Activated naive CD8-positive, alpha-beta T cell (primary cell): ENCODE results near the gene C19orf67.
"Not testable (repeated sequence)": the region's sequence is repeated elsewhere in the genome, so short reads cannot be mapped to it uniquely, and the experiment has no call there.

Experiments used
- H3K27ac Mint-ChIP-seq: one replicate; pipeline ENCODE4 v1.8.0; 2021; ENCODE audit warnings: mixed read lengths
- H3K27me3 Mint-ChIP-seq: one replicate; pipeline ENCODE4 v1.8.0; 2021; ENCODE audit warnings: mixed read lengths
- H3K36me3 Mint-ChIP-seq: one replicate; pipeline ENCODE4 v1.8.0; 2021; ENCODE audit warnings: mixed read lengths
- H3K4me1 Mint-ChIP-seq: one replicate; pipeline ENCODE4 v1.8.0; 2021; ENCODE audit warnings: low read depth, mixed read lengths
- H3K4me3 Mint-ChIP-seq: one replicate; pipeline ENCODE4 v1.8.0; 2021; ENCODE audit warnings: mild to moderate bottlenecking, mixed read lengths
- H3K9me3 Mint-ChIP-seq: one replicate; pipeline ENCODE4 v1.8.0; 2021; ENCODE audit warnings: low read depth, mixed read lengths

The C19orf67 gene

DNA sequence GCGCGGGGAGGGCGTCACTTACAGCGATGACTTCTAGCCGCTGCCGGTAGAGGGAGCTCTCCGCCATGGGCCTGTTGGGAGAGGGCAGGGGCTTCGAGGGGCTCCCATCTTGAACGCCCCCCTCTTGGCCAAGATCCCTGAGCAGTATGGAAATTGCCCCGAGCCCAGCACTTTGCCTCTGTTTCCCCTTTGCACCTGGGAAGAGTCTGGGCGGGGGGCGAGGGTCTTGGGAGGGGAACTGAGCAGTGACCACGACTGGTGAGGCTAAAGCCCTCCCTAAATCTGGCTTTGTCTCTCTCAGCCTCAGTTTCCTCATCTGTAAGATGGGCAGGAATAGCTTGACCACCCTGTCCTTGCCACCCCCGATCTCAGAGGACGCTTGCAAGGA, 26.5 kb downstream of the C19orf67 start:
- Mint-ChIP-seq H3K4me1 (peaks cover 12% of the 10 kb centered on the region), H3K36me3 (no peaks in the 10 kb centered on the region), H3K27me3 (peaks cover 19% of the 10 kb centered on the region), H3K9me3 (no peaks in the 10 kb centered on the region), H3K4me3 (peak overlapping the region; percentile 65), H3K27ac (no peak overlapping the region)

DNA sequence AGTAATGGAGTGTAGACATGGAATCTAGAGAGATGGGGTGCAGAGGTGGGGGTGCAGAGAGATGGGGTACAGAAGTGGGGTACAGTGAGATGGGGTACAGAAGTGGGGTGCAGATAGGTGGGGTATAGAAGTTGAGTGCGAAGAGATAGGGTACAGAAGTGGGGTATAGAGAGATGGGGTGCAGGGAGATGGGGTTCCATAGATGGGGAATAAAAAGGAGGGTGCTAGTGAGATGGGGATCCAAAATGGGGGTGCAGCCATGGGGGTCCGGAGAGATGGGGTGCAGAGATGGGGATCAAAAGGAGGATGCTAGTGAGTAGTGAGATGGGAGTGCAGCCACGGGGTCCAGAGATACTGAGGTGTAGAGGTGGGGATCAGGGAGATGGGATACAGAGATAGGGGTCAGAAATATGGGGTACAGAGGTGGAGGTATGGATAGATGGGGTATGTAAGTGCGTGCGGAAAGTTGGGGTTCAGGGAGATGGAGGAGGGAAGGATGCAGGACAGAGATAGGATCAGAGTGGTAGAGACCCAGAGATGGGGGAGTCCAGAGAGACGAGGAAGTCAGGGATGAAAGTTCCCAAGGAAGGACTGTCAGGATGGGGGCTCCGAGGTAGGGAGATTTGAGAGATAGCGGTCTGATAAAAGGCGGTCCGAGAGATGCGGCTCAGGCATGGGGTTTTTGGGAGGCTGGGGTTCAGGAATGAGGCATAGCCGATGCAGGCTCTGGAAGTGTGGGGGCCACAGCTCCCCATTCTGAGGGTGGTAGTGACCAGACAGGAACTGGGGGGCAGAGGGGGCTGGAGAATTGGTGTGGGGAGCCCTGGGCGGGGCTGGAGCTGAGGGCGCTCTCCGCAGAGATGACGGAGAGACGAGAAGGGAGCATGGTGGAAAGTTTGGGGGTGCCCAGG, 27.1 kb downstream of the C19orf67 start:
- Mint-ChIP-seq H3K27me3 (peaks cover 19% of the 10 kb centered on the region), H3K4me1 (peaks cover 13% of the 10 kb centered on the region), H3K9me3 (no peaks in the 10 kb centered on the region), H3K36me3 (no peaks in the 10 kb centered on the region), H3K4me3 (peak overlapping the region; percentile 65), H3K27ac (no peak overlapping the region)

DNA sequence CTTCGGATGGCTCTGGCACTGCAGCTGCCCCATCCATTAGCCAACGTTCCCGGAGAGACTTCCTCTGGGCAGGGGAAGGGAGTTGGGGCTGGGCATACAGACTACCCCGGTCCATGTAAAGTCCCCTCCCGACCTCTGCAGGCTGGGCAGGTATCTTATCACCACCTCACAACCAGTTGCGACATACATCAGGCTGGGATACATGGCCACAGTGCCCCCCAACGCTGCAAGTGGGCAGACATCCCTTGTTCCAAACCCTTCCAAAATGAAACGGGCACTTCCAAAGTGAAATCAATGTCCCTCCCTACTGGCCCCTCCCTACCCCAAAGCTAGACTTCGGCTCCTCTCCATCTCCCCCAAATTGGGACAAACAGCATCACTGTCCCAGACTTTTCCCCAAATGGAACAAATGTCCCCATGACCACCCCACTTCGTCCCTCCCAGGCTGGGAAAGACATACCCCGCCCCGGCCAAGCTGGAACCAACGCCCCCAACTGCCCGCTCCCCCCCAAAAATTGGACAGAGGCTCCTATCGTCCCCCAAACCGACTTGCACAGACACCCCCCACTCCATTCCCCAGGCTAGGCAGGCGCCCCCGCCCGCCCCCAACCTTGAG, 28.7 kb downstream of the C19orf67 start:
- peaks cover 13% of the 10 kb centered on the region for H3K4me1 Mint-ChIP-seq
- no peaks in the 10 kb centered on the region for H3K9me3 Mint-ChIP-seq
- peak overlapping the region; percentile 61 for H3K4me3 Mint-ChIP-seq
- peaks cover 19% of the 10 kb centered on the region for H3K27me3 Mint-ChIP-seq
- no peak overlapping the region for H3K27ac Mint-ChIP-seq
- peaks cover 5% of the 10 kb centered on the region for H3K36me3 Mint-ChIP-seq

DNA sequence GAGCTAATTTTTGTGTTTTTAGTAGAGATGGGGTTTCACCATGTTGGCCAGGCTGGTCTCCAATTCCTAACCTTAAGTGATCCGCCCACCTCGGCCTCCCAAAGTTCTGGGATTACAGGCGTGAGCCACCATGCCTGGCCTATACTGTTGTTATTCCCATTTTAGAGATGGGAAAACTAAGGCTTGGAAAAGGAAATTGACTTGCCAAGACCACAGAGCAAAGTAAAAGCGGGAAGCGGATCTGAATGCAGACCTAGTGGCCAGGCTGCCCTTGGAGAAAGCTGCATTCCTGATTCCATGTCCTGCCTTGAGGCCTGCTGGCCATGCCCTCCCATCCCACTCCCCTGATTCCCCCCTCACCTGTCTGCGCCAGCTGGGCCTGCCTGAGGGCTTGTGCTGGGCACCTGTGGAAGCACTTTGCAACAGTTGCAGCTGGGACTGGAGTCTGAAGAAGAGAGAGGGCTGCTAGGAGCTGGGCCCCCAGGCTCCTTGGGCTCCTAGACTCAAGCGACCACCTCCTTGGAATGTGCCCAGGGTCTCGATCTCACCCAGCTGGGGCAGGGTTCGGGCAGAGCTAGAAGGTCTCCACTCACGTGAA, 29.4 kb downstream of the C19orf67 start:
- Mint-ChIP-seq H3K4me1 (peaks cover 13% of the 10 kb centered on the region), H3K4me3 (no peak overlapping the region), H3K27me3 (peaks cover 19% of the 10 kb centered on the region), H3K36me3 (peaks cover 5% of the 10 kb centered on the region), H3K9me3 (no peaks in the 10 kb centered on the region), H3K27ac (no peak overlapping the region)

DNA sequence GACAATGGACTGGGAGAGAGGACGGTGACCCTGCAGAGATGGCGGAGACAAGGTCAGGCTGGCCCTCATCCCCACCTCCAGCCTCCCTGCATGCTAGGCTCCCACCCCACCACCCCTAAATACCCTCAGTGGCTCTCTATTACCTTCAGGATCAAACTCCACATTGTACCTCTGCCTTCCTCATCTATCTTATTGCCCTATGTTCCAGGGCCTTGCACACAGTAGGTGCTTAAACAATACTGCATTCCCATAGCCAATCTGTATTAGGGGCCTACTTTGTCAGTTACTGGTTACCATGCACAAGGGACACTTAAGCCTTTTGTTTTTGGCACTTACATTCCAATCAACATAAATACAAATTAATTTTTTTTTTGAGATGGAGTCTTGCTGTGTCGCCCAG, 30.2 kb downstream of the C19orf67 start:
- Mint-ChIP-seq H3K4me1 (peaks cover 13% of the 10 kb centered on the region), H3K27ac (no peak overlapping the region), H3K27me3 (peaks cover 16% of the 10 kb centered on the region), H3K9me3 (no peaks in the 10 kb centered on the region), H3K36me3 (peaks cover 5% of the 10 kb centered on the region), H3K4me3 (no peak overlapping the region)

DNA sequence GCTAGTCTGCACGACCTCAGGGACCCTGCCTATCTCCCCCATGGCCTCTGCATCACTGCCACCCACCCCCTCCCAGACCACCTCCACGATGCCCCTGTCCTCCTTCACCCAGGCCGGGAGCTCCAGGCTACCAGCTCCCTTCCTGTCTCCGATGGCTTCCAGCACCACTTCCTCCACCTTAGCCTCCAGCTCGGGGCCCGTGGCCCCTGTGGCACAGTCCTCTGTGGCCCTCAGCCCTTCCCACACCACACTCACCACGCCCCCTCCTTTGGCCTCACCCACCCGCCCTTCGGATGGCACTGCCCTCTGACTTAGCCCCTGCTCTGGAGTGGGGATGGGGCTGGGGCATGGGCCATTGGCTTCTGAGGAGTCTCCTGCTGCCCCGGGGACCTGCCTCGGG, 30.9 kb downstream of the C19orf67 start:
- H3K36me3 Mint-ChIP-seq: peaks cover 5% of the 10 kb centered on the region
- H3K4me1 Mint-ChIP-seq: peaks cover 13% of the 10 kb centered on the region
- no peaks in the 10 kb centered on the region for H3K9me3 Mint-ChIP-seq
- H3K27me3 Mint-ChIP-seq: peaks cover 11% of the 10 kb centered on the region
- no peak overlapping the region for H3K4me3 Mint-ChIP-seq
- H3K27ac Mint-ChIP-seq: no peak overlapping the region

DNA sequence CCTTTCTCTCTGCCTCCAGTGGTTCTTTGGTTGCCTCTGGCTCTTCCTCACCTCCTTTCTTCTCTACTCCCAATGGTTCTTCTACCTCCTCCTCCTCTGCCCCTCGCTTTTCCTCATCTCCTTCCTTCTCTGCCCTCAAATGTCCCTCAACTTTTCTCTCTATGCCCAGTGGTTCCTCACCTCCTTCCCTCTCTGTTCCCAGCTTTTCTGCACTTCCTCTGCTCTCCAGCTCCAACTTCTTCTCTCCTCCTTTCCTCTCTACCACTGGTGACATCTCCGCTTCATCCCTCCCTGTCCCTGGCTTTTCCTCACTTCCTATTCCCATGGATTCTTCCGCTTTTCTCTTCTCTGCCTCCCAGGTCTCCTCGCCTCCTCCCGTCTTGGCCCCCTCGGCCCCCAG, 31.5 kb downstream of the C19orf67 start:
- peaks cover 13% of the 10 kb centered on the region for H3K4me1 Mint-ChIP-seq
- H3K9me3 Mint-ChIP-seq: no peaks in the 10 kb centered on the region
- H3K4me3 Mint-ChIP-seq: no peak overlapping the region
- H3K27ac Mint-ChIP-seq: no peak overlapping the region
- peaks cover 8% of the 10 kb centered on the region for H3K27me3 Mint-ChIP-seq
- H3K36me3 Mint-ChIP-seq: peaks cover 5% of the 10 kb centered on the region

DNA sequence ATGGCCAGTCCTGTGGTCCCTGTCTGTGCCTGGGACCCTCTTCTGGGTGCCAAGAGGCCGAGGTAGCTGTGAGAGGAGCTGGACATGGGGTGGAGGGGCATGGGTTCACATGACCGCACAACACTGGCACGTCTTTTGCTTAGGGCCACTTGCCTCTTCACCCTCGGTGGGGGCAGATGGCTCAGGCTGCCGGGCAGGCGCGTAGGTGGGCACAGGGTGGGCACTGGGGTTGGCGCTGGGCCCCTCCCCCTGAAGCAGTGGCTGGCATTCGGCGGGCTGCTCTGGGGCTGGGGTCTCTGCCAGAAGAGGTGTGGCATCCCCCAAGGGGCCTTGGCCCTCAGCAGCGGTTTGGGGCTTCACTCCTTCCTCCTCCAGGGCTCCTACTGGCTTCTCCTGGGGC, 32.1 kb downstream of the C19orf67 start:
- Mint-ChIP-seq H3K4me1 (peaks cover 12% of the 10 kb centered on the region), H3K27me3 (peaks cover 4% of the 10 kb centered on the region), H3K9me3 (no peaks in the 10 kb centered on the region), H3K4me3 (no peak overlapping the region), H3K27ac (no peak overlapping the region), H3K36me3 (peaks cover 5% of the 10 kb centered on the region)

DNA sequence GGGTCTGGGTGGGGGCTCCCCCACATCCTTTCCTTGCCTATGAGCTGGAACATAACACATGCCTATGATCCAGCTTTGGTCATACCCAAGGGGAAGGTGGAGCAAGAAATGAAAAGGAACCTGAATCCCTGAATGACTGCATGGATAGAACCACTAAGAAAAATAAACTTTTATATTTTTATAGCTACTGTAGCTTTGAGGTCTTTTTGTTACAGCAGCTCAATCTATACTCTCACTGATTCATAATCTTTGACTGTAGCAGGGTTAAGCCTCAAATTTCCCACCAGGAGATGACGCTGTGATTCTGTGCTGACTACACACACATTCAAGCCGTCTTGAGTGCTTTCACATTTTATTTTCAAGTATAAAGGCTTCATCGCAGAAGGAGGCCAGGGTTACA, 32.6 kb downstream of the C19orf67 start:
- no peaks in the 10 kb centered on the region for H3K9me3 Mint-ChIP-seq
- H3K36me3 Mint-ChIP-seq: peaks cover 5% of the 10 kb centered on the region
- no peak overlapping the region for H3K27ac Mint-ChIP-seq

DNA sequence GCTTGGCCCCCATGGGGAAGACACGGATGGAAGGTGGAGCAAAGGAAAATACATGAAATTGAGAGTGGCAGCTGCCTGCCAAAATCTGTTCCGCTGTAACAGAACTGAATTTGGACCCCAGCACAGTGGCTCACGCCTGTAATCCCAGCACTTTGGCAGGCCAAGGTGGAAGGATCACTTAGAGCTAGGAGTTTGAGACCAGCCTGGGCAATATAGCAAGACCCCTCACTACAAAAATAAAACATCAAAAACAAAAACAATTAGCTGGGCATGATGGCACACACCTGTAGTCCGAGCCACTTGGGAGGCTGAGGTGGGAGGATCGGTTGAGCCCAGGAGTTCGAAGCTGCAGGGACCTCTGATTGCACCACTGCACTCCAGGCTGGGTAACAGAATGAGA, 33.1 kb downstream of the C19orf67 start:
- Mint-ChIP-seq H3K27me3 (no peaks in the 10 kb centered on the region), H3K4me3 (no peak overlapping the region), H3K4me1 (peaks cover 6% of the 10 kb centered on the region), H3K27ac (no peak overlapping the region), H3K36me3 (peaks cover 5% of the 10 kb centered on the region), H3K9me3 (no peaks in the 10 kb centered on the region)

More for the DNA sequence above, 32.6 kb downstream of the C19orf67 start:
- peaks cover 9% of the 10 kb centered on the region for H3K4me1 Mint-ChIP-seq
- no peaks in the 10 kb centered on the region for H3K27me3 Mint-ChIP-seq
- no peak overlapping the region for H3K4me3 Mint-ChIP-seq

DNA sequence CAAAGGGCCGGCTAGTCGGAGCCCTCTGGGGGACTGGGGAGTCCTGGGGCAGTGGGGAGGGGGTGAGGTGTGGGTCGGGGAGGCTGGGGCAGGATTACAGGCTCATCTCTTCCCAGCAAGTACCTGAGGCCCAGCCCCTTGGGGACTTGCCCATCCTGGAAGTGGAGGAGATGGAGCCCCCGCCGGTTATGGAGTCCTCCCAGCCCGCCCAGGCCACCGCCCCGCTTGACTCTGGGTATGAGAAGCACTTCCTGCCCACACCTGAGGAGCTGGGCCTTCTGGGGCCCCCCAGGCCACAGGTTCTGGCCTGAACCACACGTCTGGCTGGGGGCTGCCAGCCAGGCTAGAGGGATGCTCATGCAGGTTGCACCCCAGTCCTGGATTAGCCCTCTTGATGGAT, 33.6 kb downstream of the C19orf67 start:
- Mint-ChIP-seq H3K36me3 (peaks cover 5% of the 10 kb centered on the region), H3K27ac (no peak overlapping the region), H3K9me3 (no peaks in the 10 kb centered on the region), H3K4me3 (no peak overlapping the region), H3K27me3 (no peaks in the 10 kb centered on the region), H3K4me1 (peaks cover 6% of the 10 kb centered on the region)

DNA sequence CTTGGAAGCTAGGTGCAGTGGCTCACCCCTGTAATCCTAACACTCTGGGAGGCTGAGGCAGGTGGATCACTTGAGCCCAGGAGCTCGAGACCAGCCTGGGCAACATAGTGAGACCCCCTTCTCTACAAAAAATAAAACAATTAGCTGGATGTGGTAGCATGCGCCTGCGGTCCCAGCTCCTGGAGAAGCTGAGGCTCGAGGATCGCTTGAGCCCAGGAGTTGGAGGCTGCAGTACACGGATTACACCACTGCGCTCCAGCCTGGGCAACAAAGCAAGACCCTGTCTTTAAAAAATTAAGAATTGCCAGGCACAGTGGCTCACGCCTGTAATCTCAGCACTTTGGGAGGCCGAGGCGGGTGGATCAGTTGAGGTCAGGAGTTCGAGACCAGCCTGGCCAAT, 34.6 kb downstream of the C19orf67 start:
- not testable (repeated sequence) for H3K9me3 Mint-ChIP-seq, H3K27me3 Mint-ChIP-seq, H3K36me3 Mint-ChIP-seq, H3K4me1 Mint-ChIP-seq, H3K4me3 Mint-ChIP-seq, H3K27ac Mint-ChIP-seq

DNA sequence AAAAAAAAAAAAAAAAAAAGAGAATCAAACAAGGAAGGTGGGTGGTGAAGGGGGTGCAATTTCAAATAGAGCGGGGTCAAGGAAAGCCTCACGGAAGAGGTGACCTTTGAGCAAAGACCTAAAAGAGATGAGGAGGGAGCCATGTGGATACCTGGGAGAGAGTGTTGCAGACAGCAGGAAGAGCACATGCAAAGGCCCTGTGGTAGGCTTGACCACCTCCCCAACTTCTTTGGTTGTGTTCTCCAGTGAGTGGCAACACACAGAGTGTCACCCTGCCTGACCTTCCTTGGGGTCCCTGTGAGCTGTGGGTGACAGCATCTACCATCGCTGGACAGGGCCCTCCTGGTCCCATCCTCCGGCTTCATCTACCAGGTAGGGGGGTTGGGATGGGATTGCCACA, 35.1 kb downstream of the C19orf67 start:
- Mint-ChIP-seq H3K9me3 (no peaks in the 10 kb centered on the region), H3K27ac (no peak overlapping the region), H3K4me3 (no peak overlapping the region), H3K27me3 (no peaks in the 10 kb centered on the region), H3K4me1 (peaks cover 10% of the 10 kb centered on the region), H3K36me3 (peaks cover 5% of the 10 kb centered on the region)

DNA sequence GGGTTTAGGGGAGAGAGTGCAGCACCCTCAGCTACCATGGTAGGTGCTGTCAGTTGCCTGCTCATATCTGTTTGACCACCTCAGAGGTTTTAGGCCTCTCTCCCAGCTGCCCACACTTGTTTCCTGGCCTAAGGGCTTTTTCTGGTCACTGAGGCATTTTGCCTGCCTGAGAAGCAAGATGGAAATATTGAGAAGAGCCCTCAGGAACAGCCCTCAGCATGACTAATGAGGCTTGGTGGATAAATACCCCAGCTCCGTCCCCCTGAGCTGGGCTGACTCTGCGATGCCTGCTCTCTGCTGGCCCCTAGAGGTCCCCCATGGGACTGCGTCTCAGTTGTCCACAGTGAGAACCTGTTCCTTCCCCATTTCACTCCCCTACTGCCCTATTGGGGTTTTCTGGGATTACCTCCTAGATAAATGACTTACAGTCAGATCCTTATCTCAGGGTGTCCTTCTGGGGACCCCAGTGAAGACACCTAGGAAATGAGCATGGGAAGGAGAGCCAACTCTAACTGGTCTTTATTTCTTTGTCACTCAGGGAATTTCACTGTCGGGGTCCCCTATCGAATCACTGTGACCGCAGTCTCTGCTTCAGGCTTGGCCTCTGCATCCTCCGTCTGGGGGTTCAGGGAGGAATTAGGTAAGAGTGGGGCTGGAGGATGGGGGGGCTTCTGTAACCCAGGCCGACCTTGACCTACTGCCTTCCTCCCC, 37.0 kb downstream of the C19orf67 start:
- Mint-ChIP-seq H3K27ac (peak overlapping the region; percentile 28), H3K4me3 (no peak overlapping the region), H3K36me3 (peaks cover 5% of the 10 kb centered on the region), H3K4me1 (peaks cover 9% of the 10 kb centered on the region), H3K9me3 (no peaks in the 10 kb centered on the region), H3K27me3 (no peaks in the 10 kb centered on the region)

DNA sequence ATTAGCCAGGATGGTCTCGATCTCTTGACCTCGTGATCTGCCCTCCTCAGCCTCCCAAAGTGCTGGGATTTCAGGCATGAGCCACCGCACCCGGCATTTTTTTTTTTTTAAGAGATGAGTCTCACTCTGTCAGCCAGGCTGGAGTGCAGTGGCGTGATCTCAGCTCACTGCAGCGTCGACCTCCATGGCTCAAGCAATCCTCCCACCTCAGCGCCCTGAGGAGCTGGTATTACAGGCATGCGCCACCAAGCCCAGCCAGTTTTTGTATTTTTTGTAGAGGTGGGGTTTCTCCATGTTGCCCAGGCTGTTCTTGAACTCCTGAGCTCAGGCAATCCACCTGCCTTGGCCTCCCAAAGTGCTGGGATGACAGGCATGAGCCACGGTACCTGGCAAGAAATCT, 37.7 kb downstream of the C19orf67 start:
- not testable (repeated sequence) for H3K4me3 Mint-ChIP-seq, H3K9me3 Mint-ChIP-seq, H3K36me3 Mint-ChIP-seq, H3K27me3 Mint-ChIP-seq, H3K27ac Mint-ChIP-seq
- peaks cover 10% of the 10 kb centered on the region for H3K4me1 Mint-ChIP-seq
